GM12891 (cell line): ENCODE measurements around the gene TAF11L4.

ENCODE experiments used
- PAX5 ChIP-seq: IDR thresholded peaks from 2 replicates; pipeline ENCODE4 v1.6.1; 2011; ENCODE audit warnings: low read length, moderate library complexity, mild to moderate bottlenecking; ENCODE audit not compliant: insufficient read depth, severe bottlenecking
- POLR2A ChIP-seq: IDR thresholded peaks from 2 replicates; pipeline ENCODE4 v1.6.1; 2011; ENCODE audit warnings: low read depth, low read length, control low read depth
- POLR2AphosphoS5 ChIP-seq: IDR thresholded peaks from 2 replicates; pipeline ENCODE4 v1.6.1; 2011; ENCODE audit warnings: low read depth, low read length, control low read depth
- SPI1 ChIP-seq: IDR thresholded peaks from 2 replicates; pipeline ENCODE4 v1.6.1; 2011; ENCODE audit warnings: low read depth, low read length, control low read depth
- TAF1 ChIP-seq: IDR thresholded peaks from 2 replicates; pipeline ENCODE4 v1.6.1; 2011; ENCODE audit warnings: low read depth, low read length, control low read depth

DNA sequence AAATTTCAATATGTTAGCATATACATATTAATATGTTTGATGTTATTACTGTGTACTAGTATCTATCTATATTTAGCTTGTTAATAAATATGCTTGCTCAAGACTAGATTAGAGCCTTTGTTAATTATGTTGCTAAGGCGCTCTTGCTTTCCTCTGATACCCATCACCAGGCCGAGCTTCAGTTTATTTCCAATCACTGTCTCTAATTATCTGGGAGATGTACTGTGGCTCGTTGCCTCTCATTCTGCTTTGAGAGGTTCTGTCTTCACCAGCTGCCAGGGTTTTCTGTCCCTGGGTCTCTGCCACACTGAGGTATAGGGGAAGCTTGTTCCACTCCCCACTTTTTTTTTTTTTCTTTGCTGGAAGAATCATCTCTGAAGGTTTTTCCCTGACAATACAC, 44.6 kb upstream of the TAF11L4 start:
- no peak for TF ChIP-seq TAF1
- TF ChIP-seq POLR2AphosphoS5: no peak
- no peak for TF ChIP-seq POLR2A
- TF ChIP-seq SPI1: no peak
- no peak for TF ChIP-seq PAX5
